Ascending aorta (tissue), 2 donors: ENCODE measurements around the gene OR2H2. TPM values are rescaled to one million over a fixed set of nuclear protein-coding genes. Genes with fewer than 3 reads are reported as not detected.

ENCODE experiments used
- DNase-seq, 2 donors: peaks; one replicate each; pipeline ENCODE4 v3.0.0-alpha.2; 2019; ENCODE audit warnings: low spot score in 2 of 2
- H3K27ac ChIP-seq, 2 donors: fragments of 200-600 bp; sonication (generic); one replicate each; pipeline ENCODE4 v1.5.1; 2016 to 2017; ENCODE audit warnings: mild to moderate bottlenecking in 1 of 2
- H3K27me3 ChIP-seq: fragments of 200-600 bp; sonication (generic); one replicate; pipeline ENCODE4 v1.5.1; 2017
- H3K36me3 ChIP-seq, 2 donors: fragments of 200-600 bp; sonication (generic); one replicate each; pipeline ENCODE4 v1.5.1; 2016
- H3K4me1 ChIP-seq, 2 donors: fragments of 200-600 bp; sonication (generic); one replicate each; pipeline ENCODE4 v1.5.1; 2016 to 2017; ENCODE audit warnings: mild to moderate bottlenecking in 1 of 2
- H3K4me3 ChIP-seq, 2 donors: fragments of 200-600 bp; sonication (generic); one replicate each; pipeline ENCODE4 v1.5.1; 2016 to 2017; ENCODE audit warnings: mild to moderate bottlenecking in 1 of 2
- H3K9me3 ChIP-seq, 2 donors: fragments of 200-600 bp; sonication (generic); one replicate each; pipeline ENCODE4 v1.5.1; 2016
- CTCF ChIP-seq, 3 experiments: fragments of 200-600 bp in 2 of 3; fragments of 450-650 bp in 1 of 3; sonication (generic) in 2 of 3; IDR thresholded peaks; one replicate each; pipeline ENCODE4 v1.5.1; 2016 to 2019; ENCODE audit warnings: antibody characterized with exemption in 3 of 3, mild to moderate bottlenecking in 1 of 3, moderate library complexity in 1 of 3
- intact Hi-C: fragments of 100-400 bp; cut with DNase I; formaldehyde crosslinking; loops from one replicate; pipeline ENCODE4 v1.15.1; 2023
- total RNA-seq: library from RNA; depleted of rRNA; stranded (reverse); fragments of >200 nt; gene quantifications from one replicate; pipeline ENCODE4 v1.1.0, GENCODE V29; 2016

Gene OR2H2
- total RNA-seq, 1 donor from 2014 or later, result not detected

DNA sequence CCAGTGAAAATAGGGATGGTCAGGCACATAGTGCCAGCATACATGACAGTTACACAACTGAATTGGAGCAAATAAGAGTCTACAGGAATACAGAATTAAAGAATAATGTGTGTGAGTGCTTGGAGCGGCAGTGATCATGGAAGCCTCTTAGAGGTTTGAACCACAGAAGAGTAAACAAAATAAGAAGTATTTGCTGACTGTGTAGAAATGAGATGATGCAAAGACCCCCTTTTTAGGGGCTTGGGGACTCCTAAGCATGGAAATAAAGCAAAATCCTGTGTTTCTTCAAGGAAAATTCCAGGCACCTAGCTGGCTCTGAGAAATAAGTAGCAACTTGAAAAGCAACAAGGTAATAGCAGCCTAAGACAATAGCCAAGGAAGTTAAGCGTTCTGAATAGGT, 6.8 kb downstream of the OR2H2 start:
- Histone ChIP-seq H3K27ac (no peak overlapping the region), H3K4me1 (no peaks in the 10 kb centered on the region), H3K4me3 (no peak overlapping the region), H3K27me3 (no peaks in the 10 kb centered on the region), H3K36me3 (no peaks in the 10 kb centered on the region), H3K9me3 (no peaks in the 10 kb centered on the region)
- intact Hi-C loops, result no loop called here
- TF ChIP-seq CTCF (IDR thresholded peaks at IDR 0.05), result no peak
- DNase-seq, result no peak

GRCh38 chr6:29593199-29593855, 8.4 kb downstream of the OR2H2 start:
- Histone ChIP-seq H3K9me3 (no peaks in the 10 kb centered on the region), H3K36me3 (no peaks in the 10 kb centered on the region), H3K4me3 (no peak overlapping the region), H3K27me3 (no peaks in the 10 kb centered on the region), H3K4me1 (no peaks in the 10 kb centered on the region), H3K27ac (no peak overlapping the region)
- intact Hi-C loops, result no loop called here
- no peak for DNase-seq
- TF ChIP-seq CTCF (IDR thresholded peaks at IDR 0.05), result no peak

DNA sequence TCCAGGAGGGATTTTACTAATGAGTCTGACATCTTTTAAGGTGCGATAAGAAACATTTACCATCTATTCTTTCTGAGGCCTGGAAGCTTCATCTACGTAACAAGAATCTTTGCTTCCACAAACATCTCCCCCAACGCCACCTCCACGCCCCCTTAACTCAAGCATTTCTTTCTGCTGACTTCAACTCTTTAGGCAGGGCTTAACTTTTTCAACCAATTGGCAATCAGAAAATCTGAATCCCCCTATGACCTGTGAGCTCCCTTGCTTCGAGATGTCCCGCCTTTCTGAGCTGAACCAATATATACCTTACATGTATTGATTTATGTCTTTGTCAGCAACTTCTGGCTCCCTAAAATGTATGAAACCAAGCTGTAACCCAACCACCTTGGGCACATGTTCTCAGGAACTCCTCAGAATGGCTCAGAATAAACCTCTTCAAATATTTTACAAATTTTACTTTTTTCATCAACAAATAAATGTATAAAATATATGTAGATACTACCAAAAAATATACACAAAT, 11.5 kb downstream of the OR2H2 start:
- Histone ChIP-seq H3K27ac (no peak overlapping the region), H3K4me3 (no peak overlapping the region), H3K4me1 (no peaks in the 10 kb centered on the region), H3K27me3 (no peaks in the 10 kb centered on the region), H3K36me3 (no peaks in the 10 kb centered on the region), H3K9me3 (no peaks in the 10 kb centered on the region)
- intact Hi-C loops, result no loop called here
- no peak for DNase-seq
- TF ChIP-seq CTCF (IDR thresholded peaks at IDR 0.05), result no peak

- no peaks in the 10 kb centered on the region for H3K36me3 ChIP-seq
- intact Hi-C loops, result no loop called here
These were observed 12.3 kb downstream of the OR2H2 start for GRCh38 chr6:29597184-29597583.

DNA sequence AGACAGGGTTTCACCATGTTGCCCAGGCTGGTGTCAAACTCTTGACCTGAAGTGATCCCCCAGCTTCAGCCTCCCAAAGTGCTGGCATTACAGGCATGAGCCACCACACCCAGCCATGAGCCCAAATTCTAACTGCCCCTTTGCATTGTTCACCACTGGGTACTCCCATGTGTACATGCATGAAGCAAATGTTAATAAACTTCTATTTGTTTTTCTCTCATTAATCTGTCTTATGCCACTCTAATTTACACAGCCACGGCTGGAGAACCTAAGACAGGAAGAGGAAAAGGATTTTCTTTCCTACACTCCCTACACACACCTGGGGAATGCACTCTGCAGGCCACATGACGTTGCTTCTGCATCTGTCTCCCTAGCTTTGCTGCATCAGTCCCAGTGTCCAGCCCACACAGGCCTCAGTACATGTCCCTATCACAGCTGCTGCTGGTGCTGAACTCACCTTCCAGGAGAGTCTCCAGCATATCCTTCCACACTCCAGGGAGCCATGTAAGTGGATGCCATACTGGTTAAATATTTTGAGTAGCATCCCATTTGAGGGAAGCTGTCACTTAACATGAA, 13.3 kb downstream of the OR2H2 start:
- no peaks in the 10 kb centered on the region for H3K9me3 ChIP-seq
- peaks cover 2 to 8% of the 10 kb centered on the region in 2 donors for H3K36me3 ChIP-seq
- no peak for TF ChIP-seq CTCF (IDR thresholded peaks at IDR 0.05)
- DNase-seq, result no peak
- H3K27ac ChIP-seq, result no peak overlapping the region
- H3K4me3 ChIP-seq, result no peak overlapping the region
- intact Hi-C loops, result no loop called here
- no peaks in the 10 kb centered on the region for H3K27me3 ChIP-seq
- H3K4me1 ChIP-seq, result no peaks in the 10 kb centered on the region

More at GRCh38 chr6:29597184-29597583, 12.3 kb downstream of the OR2H2 start:
- no peak for DNase-seq
- no peak for TF ChIP-seq CTCF (IDR thresholded peaks at IDR 0.05)
- Histone ChIP-seq H3K4me3 (no peak overlapping the region), H3K27ac (no peak overlapping the region), H3K9me3 (no peaks in the 10 kb centered on the region), H3K27me3 (no peaks in the 10 kb centered on the region), H3K4me1 (no peaks in the 10 kb centered on the region)
